Measurements from ENCODE around the gene C2orf92. TPM values are rescaled to one million over a fixed set of nuclear protein-coding genes. Genes with fewer than 3 reads are reported as not detected.

Gene C2orf92
- total and polyA plus RNA-seq, 4 experiments from 2014 or later, result 13.0 to 13.3 TPM; not detected in 2

DNA sequence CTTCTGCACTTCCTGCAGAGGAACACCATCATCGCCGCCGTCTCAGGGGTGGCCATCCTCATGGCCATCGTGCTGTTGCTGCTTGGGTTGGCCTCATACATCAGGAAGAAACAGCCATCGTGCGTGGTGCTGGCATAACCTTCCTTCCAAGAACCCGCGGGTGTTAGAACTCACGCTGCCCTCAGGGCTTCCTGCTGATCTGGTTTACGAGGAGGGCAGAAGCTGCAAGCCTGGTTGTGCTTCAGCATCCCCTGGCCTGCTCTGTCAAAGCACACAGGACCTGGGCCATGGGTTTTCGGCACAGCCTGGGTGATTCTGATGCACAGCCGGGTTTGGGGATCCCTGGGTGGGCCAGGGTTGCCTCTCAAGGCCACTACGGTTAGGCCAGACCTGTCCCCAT is 31.7 kb downstream of the C2orf92 start:
- no peaks in the 10 kb centered on the region for H3K27me3 ChIP-seq (ENCODE audit: insufficient read depth, low read length)
- Mint-ChIP-seq H3K4me3 (no peak overlapping the region), H3K4me1 (peaks cover 4 to 8% (median 6%) of the 10 kb centered on the region in 4 donors), H3K36me3 (no peaks in the 10 kb centered on the region), H3K27me3 (no peaks in the 10 kb centered on the region), H3K27ac (no peak overlapping the region), H3K9me3 (no peaks in the 10 kb centered on the region)
- POLR2A ChIA-PET (ENCODE audit: partially characterized antibody), result no interaction called here
- no peaks in the 10 kb centered on the region for H3K36me3 ChIP-seq (ENCODE audit: insufficient read depth, low read length)
- no peaks in the 10 kb centered on the region for H3K4me1 ChIP-seq (ENCODE audit: insufficient read depth, low read length)
- no peaks in the 10 kb centered on the region for H3K9me3 ChIP-seq (ENCODE audit: control insufficient read depth in 1 of 2, low read length in 2 of 2)
- H3K4me3 ChIP-seq (ENCODE audit: low read length in 2 of 2), result no peak overlapping the region
- DNase-seq, result no peak
- no peak overlapping the region for H3K27ac ChIP-seq (ENCODE audit: low read depth, low read length)
- intact Hi-C loops (cut with micrococcal nuclease), result no loop called here
- CTCF ChIA-PET (ENCODE audit: partially characterized antibody), result interaction anchor here (1.2 to 9.1 kb wide), 8 partner anchors 7 to 110 kb away, joined by 4 to 166 read pairs (median 40); partner anchors contain the start of genes ACTR1B and ANKRD36B

DNA sequence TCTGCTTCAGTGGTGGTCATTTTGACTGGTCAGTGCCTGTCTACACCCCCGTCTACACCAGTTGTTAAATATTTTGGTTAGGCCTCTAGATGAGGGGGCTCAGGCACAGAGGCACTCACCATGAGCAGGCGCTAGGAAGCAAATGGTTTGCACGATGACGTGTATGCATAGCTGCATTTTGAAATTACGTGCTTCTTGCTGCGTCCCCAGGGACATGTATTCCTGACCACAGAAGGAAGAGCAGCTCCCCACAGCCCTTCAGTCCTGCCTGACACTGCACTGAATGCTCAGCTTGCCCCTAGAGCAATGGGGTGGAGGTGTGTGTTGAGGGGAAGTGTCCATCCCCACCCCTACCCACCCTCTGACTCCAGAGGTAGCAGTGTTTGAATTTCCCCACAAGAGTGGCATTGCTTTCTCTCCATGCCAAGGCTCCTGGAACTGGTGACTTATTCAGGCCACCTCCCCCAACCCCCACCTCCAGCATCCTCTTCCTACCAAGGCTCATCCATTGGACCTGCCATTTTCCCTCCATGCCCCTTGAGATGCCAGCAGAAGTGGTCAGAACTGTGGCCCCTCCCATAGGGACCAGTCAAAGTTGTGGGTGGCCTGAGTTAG is 32.4 kb downstream of the C2orf92 start:
- no peaks in the 10 kb centered on the region for H3K9me3 ChIP-seq (ENCODE audit: control insufficient read depth in 1 of 2, low read length in 2 of 2)
- POLR2A ChIA-PET (ENCODE audit: partially characterized antibody), result interaction anchor here (0.6 kb wide), 1 partner anchor 28 kb away, joined by 3 read pairs; no protein-coding TSS in a partner anchor
- no peaks in the 10 kb centered on the region for H3K27me3 Mint-ChIP-seq
- H3K27me3 ChIP-seq (ENCODE audit: insufficient read depth, low read length), result no peaks in the 10 kb centered on the region
- CTCF ChIA-PET (ENCODE audit: partially characterized antibody), result interaction anchor here (2.3 to 9.1 kb wide), 3 partner anchors 36 to 111 kb away, joined by 7 to 166 read pairs (median 59); partner anchors contain the start of gene ACTR1B
- intact Hi-C loops (cut with micrococcal nuclease), result no loop called here
- no peak overlapping the region for H3K27ac ChIP-seq (ENCODE audit: low read depth, low read length)
- peaks cover 4 to 6% (median 5%) of the 10 kb centered on the region in 4 donors for H3K4me1 Mint-ChIP-seq
- H3K36me3 ChIP-seq (ENCODE audit: insufficient read depth, low read length), result no peaks in the 10 kb centered on the region
- no peaks in the 10 kb centered on the region for H3K36me3 Mint-ChIP-seq
- no peak overlapping the region for H3K27ac Mint-ChIP-seq
- H3K9me3 Mint-ChIP-seq, result no peaks in the 10 kb centered on the region
- no peak overlapping the region for H3K4me3 ChIP-seq (ENCODE audit: low read length in 2 of 2)
- H3K4me3 Mint-ChIP-seq, result no peak overlapping the region
- H3K4me1 ChIP-seq (ENCODE audit: insufficient read depth, low read length), result no peaks in the 10 kb centered on the region
- no peak for DNase-seq

DNA sequence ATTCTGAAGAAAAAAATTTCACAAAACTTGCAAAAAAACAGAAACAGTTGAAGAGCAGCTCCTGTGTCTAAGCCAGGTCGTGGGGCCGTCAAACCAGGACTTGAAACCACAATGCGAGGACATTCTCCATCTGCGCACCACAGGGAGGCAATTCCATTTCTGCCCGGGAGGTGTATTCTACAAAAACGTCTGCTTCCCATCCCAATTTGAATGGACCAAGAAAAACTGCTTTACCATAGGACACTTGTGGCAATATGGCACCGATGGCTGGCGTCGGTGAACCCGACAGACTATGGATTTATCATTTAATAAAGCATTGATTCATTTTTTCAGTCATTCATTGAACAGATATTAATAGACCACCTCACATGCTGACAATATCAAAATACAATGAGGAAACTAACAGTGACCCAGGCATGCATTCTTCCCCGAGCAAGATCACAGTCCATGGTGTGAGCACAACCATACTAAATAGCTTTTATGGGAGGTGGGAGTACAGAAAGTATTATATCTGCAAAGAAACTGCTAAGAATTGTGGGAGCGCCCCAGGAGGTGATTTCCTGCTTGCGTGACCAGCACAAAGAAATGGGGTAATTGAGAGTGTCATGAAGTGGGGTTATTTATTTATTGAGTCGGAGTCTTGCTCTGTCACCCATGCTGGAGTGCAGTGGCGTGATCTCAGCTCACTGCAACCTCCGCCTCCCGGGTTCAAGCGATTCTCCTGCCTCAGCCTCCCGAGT is 33.4 kb downstream of the C2orf92 start:
- Mint-ChIP-seq H3K4me1 (peaks cover 0 to 3% (median 1%) of the 10 kb centered on the region in 4 donors), H3K27me3 (no peaks in the 10 kb centered on the region), H3K9me3 (no peaks in the 10 kb centered on the region), H3K27ac (no peak overlapping the region), H3K4me3 (peak overlapping the region in 1 of 8 donors; percentile 6), H3K36me3 (no peaks in the 10 kb centered on the region)
- H3K27me3 ChIP-seq (ENCODE audit: insufficient read depth, low read length), result no peaks in the 10 kb centered on the region
- no peaks in the 10 kb centered on the region for H3K36me3 ChIP-seq (ENCODE audit: insufficient read depth, low read length)
- no peak overlapping the region for H3K4me3 ChIP-seq (ENCODE audit: low read length in 2 of 2)
- DNase-seq, result no peak
- no peak overlapping the region for H3K27ac ChIP-seq (ENCODE audit: low read depth, low read length)
- H3K4me1 ChIP-seq (ENCODE audit: insufficient read depth, low read length), result no peaks in the 10 kb centered on the region
- intact Hi-C loops (cut with micrococcal nuclease), result no loop called here
- CTCF ChIA-PET (ENCODE audit: partially characterized antibody), result interaction anchor here (2.3 to 9.1 kb wide), 2 partner anchors 41 to 112 kb away, joined by 7 to 166 read pairs; no protein-coding TSS in a partner anchor
- H3K9me3 ChIP-seq (ENCODE audit: control insufficient read depth in 1 of 2, low read length in 2 of 2), result no peaks in the 10 kb centered on the region
- POLR2A ChIA-PET (ENCODE audit: partially characterized antibody), result no interaction called here

DNA sequence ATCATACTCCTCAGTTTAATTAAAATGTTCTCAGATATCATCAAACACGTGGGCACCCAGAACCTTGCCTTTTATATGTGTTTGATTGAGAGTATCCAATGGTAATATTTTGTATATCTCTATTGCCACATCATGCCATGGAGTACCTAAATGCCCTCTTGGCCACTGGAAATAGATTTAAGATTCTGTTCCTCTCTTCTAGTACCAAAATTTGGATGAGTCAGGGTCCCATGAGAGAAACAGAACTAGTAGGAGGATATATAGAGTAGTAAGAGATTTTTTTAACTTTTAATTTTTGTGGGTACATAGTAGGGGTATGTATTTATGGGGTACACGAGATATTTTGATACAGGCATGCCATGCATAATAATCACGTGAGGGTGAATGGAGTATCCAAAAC is 34.2 kb downstream of the C2orf92 start:
- H3K27ac ChIP-seq (ENCODE audit: low read depth, low read length), result no peak overlapping the region
- no peaks in the 10 kb centered on the region for H3K9me3 ChIP-seq (ENCODE audit: control insufficient read depth in 1 of 2, low read length in 2 of 2)
- ChIA-PET CTCF (ENCODE audit: partially characterized antibody) (interaction anchor here (9.1 kb wide), 1 partner anchor 40 kb away, joined by 166 read pairs; no protein-coding TSS in a partner anchor), POLR2A (ENCODE audit: partially characterized antibody) (no interaction called here)
- H3K36me3 Mint-ChIP-seq, result no peaks in the 10 kb centered on the region
- H3K4me3 ChIP-seq (ENCODE audit: low read length in 2 of 2), result no peak overlapping the region
- peaks cover 0 to 3% (median 1%) of the 10 kb centered on the region in 4 donors for H3K4me1 Mint-ChIP-seq
- no peaks in the 10 kb centered on the region for H3K27me3 ChIP-seq (ENCODE audit: insufficient read depth, low read length)
- no peaks in the 10 kb centered on the region for H3K36me3 ChIP-seq (ENCODE audit: insufficient read depth, low read length)
- DNase-seq, result no peak
- no peak overlapping the region for H3K27ac Mint-ChIP-seq
- H3K4me3 Mint-ChIP-seq, result no peak overlapping the region
- H3K4me1 ChIP-seq (ENCODE audit: insufficient read depth, low read length), result no peaks in the 10 kb centered on the region
- intact Hi-C loops (cut with micrococcal nuclease), result no loop called here
- H3K9me3 Mint-ChIP-seq, result no peaks in the 10 kb centered on the region
- no peaks in the 10 kb centered on the region for H3K27me3 Mint-ChIP-seq

DNA sequence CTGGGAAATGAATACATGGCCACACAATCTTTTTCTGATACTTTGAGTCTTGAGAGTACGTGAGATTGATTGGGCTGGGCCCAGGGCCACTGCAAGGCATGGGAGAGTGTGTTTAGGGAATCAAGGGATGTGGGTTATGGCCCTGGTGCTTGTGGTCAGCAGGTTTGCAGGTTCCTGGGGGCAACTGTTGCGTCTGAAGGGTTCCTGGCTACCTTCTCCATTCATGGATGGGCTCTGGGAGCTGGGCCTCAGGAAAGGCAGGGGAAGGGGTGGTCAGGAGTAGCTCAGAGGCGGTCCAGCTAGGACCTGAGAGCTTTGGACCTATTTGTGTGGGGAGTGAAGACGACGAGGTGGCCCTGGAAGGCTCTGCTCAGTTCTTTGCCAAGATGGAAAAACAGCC is 35.5 kb downstream of the C2orf92 start:
- POLR2A ChIA-PET (ENCODE audit: partially characterized antibody), result interaction anchor here (1.3 kb wide), 1 partner anchor 9 kb away, joined by 5 read pairs; the partner anchor contains the start of gene ZAP70
- no peaks in the 10 kb centered on the region for H3K9me3 ChIP-seq (ENCODE audit: control insufficient read depth in 1 of 2, low read length in 2 of 2)
- Mint-ChIP-seq H3K27me3 (no peaks in the 10 kb centered on the region), H3K27ac (no peak overlapping the region), H3K9me3 (no peaks in the 10 kb centered on the region), H3K36me3 (no peaks in the 10 kb centered on the region), H3K4me3 (no peak overlapping the region), H3K4me1 (peaks cover 4 to 6% (median 5%) of the 10 kb centered on the region in 4 donors)
- no peak overlapping the region for H3K27ac ChIP-seq (ENCODE audit: low read depth, low read length)
- intact Hi-C loops (cut with micrococcal nuclease), result no loop called here
- H3K36me3 ChIP-seq (ENCODE audit: insufficient read depth, low read length), result no peaks in the 10 kb centered on the region
- H3K4me3 ChIP-seq (ENCODE audit: low read length in 2 of 2), result no peak overlapping the region
- CTCF ChIA-PET (ENCODE audit: partially characterized antibody), result interaction anchor here (1.4 to 11.3 kb wide), 3 partner anchors 8 to 46 kb away, joined by 4 to 198 read pairs (median 4); no protein-coding TSS in a partner anchor
- H3K4me1 ChIP-seq (ENCODE audit: insufficient read depth, low read length), result peaks cover 5% of the 10 kb centered on the region
- no peaks in the 10 kb centered on the region for H3K27me3 ChIP-seq (ENCODE audit: insufficient read depth, low read length)
- no peak for DNase-seq

DNA sequence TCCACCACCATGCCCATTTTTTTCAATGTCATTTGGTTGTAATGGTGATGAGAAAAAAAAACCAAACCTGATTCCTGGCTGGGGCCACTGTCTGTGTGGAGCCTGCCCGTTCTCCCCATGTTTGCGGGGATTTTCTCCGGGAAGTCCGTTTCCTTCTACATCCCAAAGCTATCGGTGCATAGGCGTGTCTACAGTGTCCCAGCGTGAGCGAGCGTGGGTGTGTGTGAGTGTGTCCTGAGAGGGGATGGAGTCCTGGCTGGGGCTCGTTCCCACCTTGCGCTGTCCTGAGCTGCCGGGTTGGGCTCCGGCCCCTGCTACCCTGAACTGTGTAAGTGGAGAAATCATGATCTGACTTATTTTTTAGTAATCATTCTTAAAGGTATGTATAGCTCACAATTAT is 36.6 kb downstream of the C2orf92 start:
- H3K27ac ChIP-seq (ENCODE audit: low read depth, low read length), result no peak overlapping the region
- H3K9me3 ChIP-seq (ENCODE audit: control insufficient read depth in 1 of 2, low read length in 2 of 2), result no peaks in the 10 kb centered on the region
- Mint-ChIP-seq H3K27ac (no peak overlapping the region), H3K4me1 (peaks cover 9 to 15% (median 12%) of the 10 kb centered on the region in 4 donors), H3K27me3 (no peaks in the 10 kb centered on the region), H3K36me3 (no peaks in the 10 kb centered on the region), H3K4me3 (no peak overlapping the region), H3K9me3 (no peaks in the 10 kb centered on the region)
- no peaks in the 10 kb centered on the region for H3K27me3 ChIP-seq (ENCODE audit: insufficient read depth, low read length)
- ChIA-PET CTCF (ENCODE audit: partially characterized antibody) (interaction anchor here (0.7 to 11.3 kb wide), 5 partner anchors 9 to 112 kb away, joined by 3 to 198 read pairs (median 4); no protein-coding TSS in a partner anchor), POLR2A (ENCODE audit: partially characterized antibody) (interaction anchor here (1.3 kb wide), 1 partner anchor 8 kb away, joined by 5 read pairs; the partner anchor contains the start of gene ZAP70)
- no peaks in the 10 kb centered on the region for H3K36me3 ChIP-seq (ENCODE audit: insufficient read depth, low read length)
- H3K4me3 ChIP-seq (ENCODE audit: low read length in 2 of 2), result no peak overlapping the region
- peaks cover 16% of the 10 kb centered on the region for H3K4me1 ChIP-seq (ENCODE audit: insufficient read depth, low read length)
- intact Hi-C loops (cut with micrococcal nuclease), result no loop called here
- DNase-seq, result no peak
